HCT116 (cell line): ENCODE data around the gene LHB. TPM values are rescaled to one million over a fixed set of nuclear protein-coding genes. Genes with fewer than 3 reads are reported as not detected.
A peak's percentile ranks its signal among the peaks of the same experiment; 100 is the strongest.

Source experiments
- ATAC-seq: fragments of 200-7000 bp; cut with Tn5 transposase; 2 replicates; pipeline ENCODE4 v1.9.1; 2020; ENCODE audit warnings: mild to moderate bottlenecking, moderate library complexity
- BruUV-seq: library from RNA; stranded (reverse); fragments of 400-500 nt; replicated peaks from 2 replicates; lab custom pipeline; 2021; lab: Mats Ljungman, UMichigan
- CTCF ChIA-PET: fragments of 300-600 bp; sonication (Branson Sonifier 250); formaldehyde crosslinking; loops from one replicate; lab custom pipeline; 2021; ENCODE audit warnings: antibody characterized with exemption; lab: Charles Lee
- POLR2A ChIA-PET: fragments of 300-600, 350-600 bp; sonication (Branson Sonifier 250); formaldehyde crosslinking; loops from one replicate; lab custom pipeline; 2021; ENCODE audit warnings: antibody characterized with exemption; lab: Charles Lee
- RAD21 ChIA-PET, 2 experiments: fragments of 300-600 bp; sonication (Branson Sonifier 250); formaldehyde crosslinking; loops; one replicate each; lab custom pipeline; 2023; ENCODE audit warnings: low total read pairs in 2 of 2; ENCODE audit not compliant: uncharacterized antibody in 2 of 2, unreplicated experiment in 2 of 2, low non-redundant PET in 1 of 2; lab: Charles Lee
- DNase-seq: peaks from one replicate; pipeline ENCODE4 v3.0.0-alpha.2; 2010; ENCODE audit warnings: low read depth, low spot score
- H2AFZ ChIP-seq: fragments of 200-600 bp; shearing (Covaris generic), sonication (generic); 2 replicates; pipeline ENCODE4 v1.6.1; 2017; ENCODE audit warnings: low read depth, mixed run types, mixed read lengths, antibody characterized with exemption, low read length; ENCODE audit not compliant: poor library complexity, severe bottlenecking
- H3K27ac ChIP-seq: 2 replicates; pipeline ENCODE4 v1.5.1; 2012; ENCODE audit warnings: low read depth, low read length
- H3K27me3 ChIP-seq: fragments of 200-600 bp; sonication (generic); 2 replicates; pipeline ENCODE4 v1.6.1; 2016; ENCODE audit warnings: mixed run types, low read length, mixed read lengths; ENCODE audit not compliant: insufficient read depth
- H3K36me3 ChIP-seq, 2 experiments: fragments of 200-500 bp in 1 of 2; fragments of 200-600 bp in 1 of 2; sonication (Bioruptor generic) in 1 of 2; sonication (generic) in 1 of 2; 2 replicates each; pipeline versions ENCODE4 v1.5.1 to v1.6.1; 2014 to 2016; ENCODE audit warnings: low read length in 2 of 2, inconsistent platforms in 1 of 2, mixed read lengths in 1 of 2, mixed run types in 1 of 2; ENCODE audit not compliant: insufficient read depth in 2 of 2, control insufficient read depth in 1 of 2
- H3K4me1 ChIP-seq, 2 experiments: fragments of 200-600 bp in 1 of 2; sonication (generic) in 1 of 2; 2 replicates each; pipeline versions ENCODE4 v1.5.1 to v1.6.1; 2012 to 2017; ENCODE audit warnings: low read length in 2 of 2, inconsistent platforms in 1 of 2, mild to moderate bottlenecking in 1 of 2, mixed read lengths in 1 of 2, mixed run types in 1 of 2, moderate library complexity in 1 of 2; ENCODE audit not compliant: insufficient read depth in 2 of 2, control insufficient read depth in 1 of 2
- H3K4me2 ChIP-seq: fragments of 200-600 bp; sonication (generic); 2 replicates; pipeline ENCODE4 v1.6.1; 2017; ENCODE audit warnings: mixed run types, low read length, mixed read lengths
- H3K4me3 ChIP-seq, 2 experiments: fragments of 200-600 bp in 1 of 2; sonication (generic) in 1 of 2; replicated peaks in 1 of 2; 2 replicates each; pipeline ENCODE4 v1.5.1; 2011 to 2016; ENCODE audit warnings: low read length in 2 of 2, control low read depth in 1 of 2, low read depth in 1 of 2, mild to moderate bottlenecking in 1 of 2, mixed read lengths in 1 of 2, mixed run types in 1 of 2
- H3K79me2 ChIP-seq: fragments of 200-600 bp; sonication (generic); 2 replicates; pipeline ENCODE4 v1.6.1; 2017; ENCODE audit warnings: mild to moderate bottlenecking, mixed run types, low read length, moderate library complexity, mixed read lengths; ENCODE audit not compliant: insufficient read depth
- H3K9ac ChIP-seq: fragments of 200-600 bp; sonication (generic); 2 replicates; pipeline ENCODE4 v1.6.1; 2016; ENCODE audit warnings: low read length, mixed read lengths
- H3K9me2 ChIP-seq: fragments of 200-600 bp; sonication (generic), shearing (Covaris generic); 2 replicates; pipeline ENCODE4 v1.6.1; 2017; ENCODE audit warnings: mixed run types, mild to moderate bottlenecking, moderate library complexity; ENCODE audit not compliant: insufficient read depth
- H3K9me3 ChIP-seq, 2 experiments: fragments of 200-500 bp in 1 of 2; fragments of 200-600 bp in 1 of 2; sonication (Bioruptor generic) in 1 of 2; sonication (generic) in 1 of 2; 2 replicates each; pipeline ENCODE4 v1.6.1; 2014 to 2017; ENCODE audit warnings: low read length in 2 of 2, mixed read lengths in 2 of 2, inconsistent platforms in 1 of 2, low read depth in 1 of 2, mild to moderate bottlenecking in 1 of 2, mixed run types in 1 of 2, moderate library complexity in 1 of 2; ENCODE audit not compliant: control insufficient read depth in 1 of 2, insufficient read depth in 1 of 2
- H4K20me1 ChIP-seq: fragments of 200-600 bp; sonication (generic), shearing (Covaris generic); 2 replicates; pipeline ENCODE4 v1.6.1; 2017; ENCODE audit warnings: mixed run types, mild to moderate bottlenecking, moderate library complexity; ENCODE audit not compliant: insufficient read depth
- CTCF ChIP-seq, 3 experiments: fragments of 200-600 bp in 1 of 3; sonication (generic) in 1 of 3; IDR thresholded peaks in 2 of 3; conservative IDR thresholded peaks in 1 of 3; 2 replicates each; pipeline ENCODE4 v1.5.1; 2012 to 2017; ENCODE audit warnings: low read depth in 2 of 3, low read length in 2 of 3, antibody characterized with exemption in 1 of 3, borderline replicate concordance in 1 of 3, control low read depth in 1 of 3, mild to moderate bottlenecking in 1 of 3, mixed read lengths in 1 of 3, mixed run types in 1 of 3, moderate library complexity in 1 of 3; ENCODE audit not compliant: insufficient read depth in 1 of 3
- EGR1 ChIP-seq: IDR thresholded peaks from 2 replicates; pipeline ENCODE4 v1.6.1; 2012; ENCODE audit warnings: low read depth
- ELF1 ChIP-seq: IDR thresholded peaks from 2 replicates; pipeline ENCODE4 v1.6.1; 2012; ENCODE audit warnings: low read depth, borderline replicate concordance
- JUND ChIP-seq: IDR thresholded peaks from 2 replicates; pipeline ENCODE4 v1.6.1; 2012
- MAX ChIP-seq: IDR thresholded peaks from 2 replicates; pipeline ENCODE4 v1.6.1; 2012
- POLR2AphosphoS5 ChIP-seq: IDR thresholded peaks from 2 replicates; pipeline ENCODE4 v1.6.1; 2011; ENCODE audit warnings: mild to moderate bottlenecking, low read depth, low read length, moderate library complexity
- RAD21 ChIP-seq: IDR thresholded peaks from 2 replicates; pipeline ENCODE4 v1.6.1; 2012; ENCODE audit warnings: low read depth, mild to moderate bottlenecking
- TCF7L2 ChIP-seq: IDR thresholded peaks from 2 replicates; pipeline ENCODE4 v1.7.0; 2011; ENCODE audit warnings: borderline replicate concordance, inconsistent platforms; ENCODE audit not compliant: insufficient read depth, insufficient read length; ENCODE audit errors: extremely low read depth
- YY1 ChIP-seq: IDR thresholded peaks from 2 replicates; pipeline ENCODE4 v1.6.1; 2011; ENCODE audit warnings: low read length, low read depth, moderate library complexity, mild to moderate bottlenecking; ENCODE audit not compliant: insufficient replicate concordance; ENCODE audit errors: extremely low read depth
- ZFX ChIP-seq: fragments of 450-650 bp; IDR thresholded peaks from 2 replicates; pipeline ENCODE4 v1.6.1; 2017
- ZNF274 ChIP-seq: fragments of 200-500 bp; sonication (Bioruptor generic); IDR thresholded peaks from 2 replicates; pipeline ENCODE4 v1.6.1; 2014; ENCODE audit warnings: mild to moderate bottlenecking, low read depth, low read length, inconsistent platforms
- intact Hi-C: fragments of 100-400 bp; cut with micrococcal nuclease; formaldehyde crosslinking; loops from 2 replicates; pipeline ENCODE4 v1.10.0; 2022
- total RNA-seq: library from RNA; stranded (reverse); gene quantifications from one replicate; pipeline ENCODE4 v1.2.1, GENCODE V29; 2021; ENCODE audit not compliant: unreplicated experiment

The LHB gene
- total RNA-seq, 1 experiment from 2014 or later, result 3.7 TPM

GRCh38 chr19:49004133-49004532 lies 12.8 kb downstream of the LHB start (continued):
- no peak for TF ChIP-seq YY1
- TF ChIP-seq MAX, result no peak
- no peak for TF ChIP-seq ZFX
- TF ChIP-seq EGR1, result no peak

GRCh38 chr19:48999481-49000325 lies 17.2 kb downstream of the LHB start:
- DNase-seq (no peak), ATAC-seq (peak; percentile 75)
- Histone ChIP-seq H3K4me2 (no peak overlapping the region), H3K4me1 (peaks cover 9 to 22% of the 10 kb centered on the region in 2 experiments), H3K36me3 (peaks cover 20 to 40% of the 10 kb centered on the region in 2 experiments; a peak in 3 of 4 replicates), H3K9me3 (no peaks in the 10 kb centered on the region), H3K9me2 (no peaks in the 10 kb centered on the region), H3K79me2 (peaks cover 81% of the 10 kb centered on the region), H4K20me1 (peaks cover 14% of the 10 kb centered on the region; the same call in 1 of the 2 replicates), H2AFZ (no peak overlapping the region), H3K27ac (no peak overlapping the region), H3K4me3 (no peak overlapping the region), H3K9ac (no peak overlapping the region), H3K27me3 (no peaks in the 10 kb centered on the region)
- CTCF ChIA-PET, result interaction anchor here (0.6 to 2.3 kb wide), 15 partner anchors 10 to 208 kb away, joined by 3 to 19 read pairs (median 4); partner anchors contain the start of genes CGB7 and NTF4
- intact Hi-C loops, result loop anchor here (2.0 to 5.0 kb wide), 2 partner anchors 209 to 223 kb away; no protein-coding TSS in a partner anchor
- RAD21 ChIA-PET, result no interaction called here
- no TSS peak for BruUV-seq
- TF ChIP-seq RAD21 (peak; percentile 58), JUND (no peak), ZNF274 (no peak), CTCF (IDR thresholded peaks at IDR 0.05 in 2 of 3, conservative IDR thresholded peaks at IDR 0.05 in 1 of 3; ENCODE audit: borderline replicate concordance in 1 of 3, insufficient read depth in 1 of 3, low read depth in 2 of 3, low read length in 2 of 3) (peak; percentile 48 to 79 (median 78); a peak in 5 of 6 replicates), ELF1 (no peak), TCF7L2 (peak; percentile 75), EGR1 (no peak), POLR2AphosphoS5 (no peak)
- POLR2A ChIA-PET, result no interaction called here
